Measurements from ENCODE around the gene HMG20A.

GRCh38 chr15:77375133-77375532 is 45.6 kb upstream of the HMG20A start:
- TF ChIP-seq CTCF (IDR thresholded peaks at IDR 0.05) (no peak), POLR2A (IDR thresholded peaks at IDR 0.05) (no peak)

All from adrenal gland (tissue), 5 donors.